MM.1S (cell line): Measurements from ENCODE around the gene NRN1L.
A peak's percentile ranks its signal among the peaks of the same experiment; 100 is the strongest.

Experiments used
- DNase-seq: peaks from one replicate; pipeline ENCODE4 v3.0.0-alpha.2; 2015
- H2AFZ ChIP-seq: fragments of 300-600 bp; sonication (generic); 2 replicates; pipeline ENCODE4 v1.6.0; 2016; ENCODE audit warnings: antibody characterized with exemption, low read length
- H3F3A ChIP-seq: fragments of 300-600 bp; sonication (generic); 2 replicates; pipeline ENCODE4 v1.6.1; 2016; ENCODE audit warnings: mild to moderate bottlenecking, antibody characterized with exemption, low read length, moderate library complexity, mixed read lengths; ENCODE audit not compliant: insufficient read depth
- H3K27ac ChIP-seq: fragments of 300-600 bp; sonication (generic); 2 replicates; pipeline ENCODE4 v1.5.1; 2016; ENCODE audit warnings: mild to moderate bottlenecking, low read length
- H3K27me3 ChIP-seq: fragments of 300-600 bp; sonication (generic); replicated peaks from 2 replicates; pipeline ENCODE4 v1.6.0; 2016; ENCODE audit warnings: low read length; ENCODE audit not compliant: insufficient read depth
- H3K36me3 ChIP-seq: fragments of 300-600 bp; sonication (generic); replicated peaks from 2 replicates; pipeline ENCODE4 v1.6.1; 2016; ENCODE audit warnings: mild to moderate bottlenecking, low read length, mixed read lengths; ENCODE audit not compliant: insufficient read depth
- H3K4me1 ChIP-seq: fragments of 300-600 bp; sonication (generic); 2 replicates; pipeline ENCODE4 v1.6.1; 2016; ENCODE audit warnings: low read length, mixed read lengths
- H3K4me2 ChIP-seq: fragments of 300-600 bp; sonication (generic); 2 replicates; pipeline ENCODE4 v1.6.0; 2016; ENCODE audit warnings: low read depth, low read length
- H3K4me3 ChIP-seq: fragments of 300-600 bp; sonication (generic); 2 replicates; pipeline ENCODE4 v1.5.1; 2016; ENCODE audit warnings: low read length, mixed read lengths
- H3K79me2 ChIP-seq: fragments of 300-600 bp; sonication (generic); 2 replicates; pipeline ENCODE4 v1.6.1; 2016; ENCODE audit warnings: mixed run types, low read length, mixed read lengths
- H3K9ac ChIP-seq: fragments of 300-600 bp; sonication (generic); 2 replicates; pipeline ENCODE4 v1.6.1; 2016; ENCODE audit warnings: low read length, mixed read lengths
- H3K9me2 ChIP-seq: fragments of 300-600 bp; sonication (generic); replicated peaks from 2 replicates; pipeline ENCODE4 v1.6.1; 2016; ENCODE audit warnings: mild to moderate bottlenecking, low read length, mixed read lengths; ENCODE audit not compliant: insufficient read depth
- H3K9me3 ChIP-seq: fragments of 300-600 bp; sonication (generic); replicated peaks from 2 replicates; pipeline ENCODE4 v1.6.1; 2016; ENCODE audit warnings: mild to moderate bottlenecking, low read length, mixed read lengths; ENCODE audit not compliant: insufficient read depth
- H4K20me1 ChIP-seq: fragments of 300-600 bp; sonication (generic); 2 replicates; pipeline ENCODE4 v1.6.1; 2016; ENCODE audit warnings: mild to moderate bottlenecking, low read length, moderate library complexity, mixed read lengths; ENCODE audit not compliant: insufficient read depth
- EZH2 ChIP-seq: fragments of 300-600 bp; sonication (generic); optimal IDR thresholded peaks from 2 replicates; pipeline ENCODE3; 2017; ENCODE audit warnings: low read depth, mild to moderate bottlenecking, antibody characterized with exemption, low read length, mixed read lengths
- EZH2phosphoT487 ChIP-seq: fragments of 300-600 bp; sonication (generic); IDR thresholded peaks from 2 replicates; pipeline ENCODE4 v1.6.1; 2018; ENCODE audit warnings: antibody characterized with exemption, low read length
- TF ChIP-seq, protein P1 (sequence below): fragments of 300-600 bp; sonication (generic); IDR thresholded peaks from 2 replicates; pipeline ENCODE4 v1.5.1; 2016; ENCODE audit warnings: antibody characterized with exemption, low read length, mixed read lengths

Gene NRN1L

DNA sequence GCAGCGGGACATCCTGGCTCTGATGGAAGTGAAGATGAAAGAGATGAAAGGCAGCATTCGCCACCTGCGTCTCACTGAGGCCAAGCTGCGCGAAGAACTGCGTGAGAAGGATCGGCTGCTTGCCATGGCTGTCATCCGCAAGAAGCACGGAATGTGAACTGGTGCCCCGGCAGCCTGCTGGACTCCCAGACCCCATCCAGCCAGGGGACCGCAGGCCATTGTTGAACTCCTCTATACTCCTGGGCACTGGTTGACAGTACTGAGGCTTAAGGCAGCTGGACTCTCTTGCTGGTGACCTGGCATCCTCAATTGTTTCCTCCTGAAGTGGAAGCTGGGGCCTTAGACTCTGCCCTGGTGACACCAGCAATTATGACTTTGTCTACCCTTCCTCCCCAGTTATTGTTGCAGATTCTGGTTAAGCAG is 41.3 kb upstream of the NRN1L start:
- H3K9me2 ChIP-seq, result no peaks in the 10 kb centered on the region
- no peaks in the 10 kb centered on the region for H4K20me1 ChIP-seq
- no peak for DNase-seq
- no peaks in the 10 kb centered on the region for H3K36me3 ChIP-seq
- H3K9me3 ChIP-seq, result no peaks in the 10 kb centered on the region
- H3K27ac ChIP-seq, result no peak overlapping the region; the same call in 1 of the 2 replicates
- TF ChIP-seq, protein P1, sequence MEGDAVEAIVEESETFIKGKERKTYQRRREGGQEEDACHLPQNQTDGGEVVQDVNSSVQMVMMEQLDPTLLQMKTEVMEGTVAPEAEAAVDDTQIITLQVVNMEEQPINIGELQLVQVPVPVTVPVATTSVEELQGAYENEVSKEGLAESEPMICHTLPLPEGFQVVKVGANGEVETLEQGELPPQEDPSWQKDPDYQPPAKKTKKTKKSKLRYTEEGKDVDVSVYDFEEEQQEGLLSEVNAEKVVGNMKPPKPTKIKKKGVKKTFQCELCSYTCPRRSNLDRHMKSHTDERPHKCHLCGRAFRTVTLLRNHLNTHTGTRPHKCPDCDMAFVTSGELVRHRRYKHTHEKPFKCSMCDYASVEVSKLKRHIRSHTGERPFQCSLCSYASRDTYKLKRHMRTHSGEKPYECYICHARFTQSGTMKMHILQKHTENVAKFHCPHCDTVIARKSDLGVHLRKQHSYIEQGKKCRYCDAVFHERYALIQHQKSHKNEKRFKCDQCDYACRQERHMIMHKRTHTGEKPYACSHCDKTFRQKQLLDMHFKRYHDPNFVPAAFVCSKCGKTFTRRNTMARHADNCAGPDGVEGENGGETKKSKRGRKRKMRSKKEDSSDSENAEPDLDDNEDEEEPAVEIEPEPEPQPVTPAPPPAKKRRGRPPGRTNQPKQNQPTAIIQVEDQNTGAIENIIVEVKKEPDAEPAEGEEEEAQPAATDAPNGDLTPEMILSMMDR, result no peak
- TF ChIP-seq EZH2 (no peak), EZH2phosphoT487 (no peak)
- H3K9ac ChIP-seq, result peak overlapping the region; percentile 38; the same call in 1 of the 2 replicates
- H2AFZ ChIP-seq, result peak overlapping the region; percentile 82; the same call in 1 of the 2 replicates
- peaks cover 33% of the 10 kb centered on the region for H3F3A ChIP-seq
- peaks cover 25% of the 10 kb centered on the region for H3K4me1 ChIP-seq
- H3K27me3 ChIP-seq, result no peaks in the 10 kb centered on the region
- peak overlapping the region; percentile 83 for H3K4me3 ChIP-seq
- H3K4me2 ChIP-seq, result peak overlapping the region; percentile 97
- H3K79me2 ChIP-seq, result peaks cover 52% of the 10 kb centered on the region

DNA sequence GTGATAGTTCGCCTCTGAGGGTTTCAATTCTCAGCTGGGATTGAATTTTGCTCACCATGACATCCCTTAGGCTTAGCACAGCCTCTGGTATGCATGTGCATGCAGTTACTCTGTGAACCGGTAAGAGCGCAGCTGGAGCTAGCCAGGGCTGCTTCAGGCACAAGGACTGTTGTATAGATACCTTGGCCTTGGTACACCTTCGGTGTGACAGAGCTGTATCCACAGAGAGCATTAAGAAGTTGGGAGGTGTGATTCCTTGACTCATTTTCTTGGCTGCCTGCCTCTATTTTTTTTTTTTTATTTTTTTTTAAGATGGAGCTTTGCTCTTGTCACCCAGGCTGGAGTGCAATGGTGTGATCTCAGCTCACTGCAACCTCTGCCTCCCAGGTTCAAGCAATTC is 40.2 kb upstream of the NRN1L start:
- no peak overlapping the region for H3K27ac ChIP-seq
- 0 out of 2 replicates have a peak overlapping the region, but pooled peaks have one; percentile 97 for H3K4me2 ChIP-seq
- H3K9me2 ChIP-seq, result no peaks in the 10 kb centered on the region
- TF ChIP-seq, protein P1, result no peak
- no peak for TF ChIP-seq EZH2
- TF ChIP-seq EZH2phosphoT487, result no peak
- H3K4me3 ChIP-seq, result no peak overlapping the region
- peaks cover 25% of the 10 kb centered on the region for H3K4me1 ChIP-seq
- H3K9ac ChIP-seq, result no peak overlapping the region
- no peaks in the 10 kb centered on the region for H4K20me1 ChIP-seq
- H3K79me2 ChIP-seq, result peaks cover 64% of the 10 kb centered on the region
- peaks cover 33% of the 10 kb centered on the region for H3F3A ChIP-seq
- H3K27me3 ChIP-seq, result no peaks in the 10 kb centered on the region
- no peaks in the 10 kb centered on the region for H3K36me3 ChIP-seq
- no peaks in the 10 kb centered on the region for H3K9me3 ChIP-seq
- no peak overlapping the region for H2AFZ ChIP-seq
- DNase-seq, result no peak

DNA sequence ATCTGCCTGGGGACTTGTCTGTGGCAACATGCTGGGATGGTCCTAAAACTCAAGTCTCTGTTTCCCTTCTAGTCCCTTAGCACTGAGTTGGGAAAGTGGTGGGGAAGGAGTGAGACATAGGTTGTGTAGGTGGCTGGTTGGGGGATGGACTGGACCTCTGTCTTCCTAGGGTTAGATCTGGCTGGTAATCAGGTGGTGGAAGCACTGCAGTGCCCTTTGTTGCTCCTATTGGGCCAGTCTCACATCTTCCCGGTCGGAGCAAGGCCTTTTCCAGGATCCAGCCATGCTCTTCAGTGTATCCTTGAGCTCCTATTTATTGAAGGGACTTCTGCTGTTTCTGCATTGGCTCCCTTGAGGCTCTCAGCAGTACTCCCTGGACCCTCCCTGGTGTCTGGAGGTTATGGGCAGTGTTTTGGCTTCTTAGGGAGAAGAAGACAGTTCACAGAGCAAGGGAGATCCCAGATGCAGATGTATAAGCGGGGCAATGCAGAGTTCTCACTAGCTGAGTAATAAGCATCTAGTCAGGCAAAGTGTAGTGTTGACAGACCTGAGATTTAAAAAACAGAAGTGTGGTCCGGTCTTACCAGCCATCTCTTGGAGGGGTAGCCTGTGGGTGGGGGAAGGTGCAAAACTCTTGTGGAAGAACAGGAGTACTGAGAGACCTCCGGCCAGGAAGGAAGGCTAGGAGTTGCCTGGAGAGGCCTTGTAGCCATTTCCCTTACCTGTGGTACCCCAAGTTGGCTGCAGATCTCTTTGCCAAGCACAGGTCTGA is 39.2 kb upstream of the NRN1L start:
- no peak for DNase-seq
- Histone ChIP-seq H3F3A (peaks cover 33% of the 10 kb centered on the region), H3K9ac (peak overlapping the region; percentile 88; the same call in 1 of the 2 replicates), H3K4me3 (peak overlapping the region; percentile 99), H3K4me1 (peaks cover 25% of the 10 kb centered on the region), H3K9me3 (no peaks in the 10 kb centered on the region), H3K79me2 (peaks cover 74% of the 10 kb centered on the region), H3K9me2 (no peaks in the 10 kb centered on the region), H3K36me3 (no peaks in the 10 kb centered on the region), H3K27ac (peak overlapping the region; percentile 78; the same call in 1 of the 2 replicates), H3K4me2 (peak overlapping the region; percentile 99), H4K20me1 (no peaks in the 10 kb centered on the region), H3K27me3 (no peaks in the 10 kb centered on the region), H2AFZ (peak overlapping the region; percentile 94)
- TF ChIP-seq, protein P1, result no peak
- TF ChIP-seq EZH2phosphoT487 (no peak), EZH2 (no peak)
